BJ (cell line): Measurements from ENCODE around the gene TNFSF13B. TPM values are rescaled to one million over a fixed set of nuclear protein-coding genes. Genes with fewer than 3 reads are reported as not detected.

Experiments
- CTCF ChIA-PET: fragments of 350-600 bp; formaldehyde crosslinking; extraction: SDS; loops from one replicate; lab custom pipeline; 2021; ENCODE audit warnings: antibody characterized with exemption, inconsistent platforms; lab: Yijun Ruan, JAX
- POLR2A ChIA-PET: fragments of 300-600 bp; sonication (Branson Sonifier 250); formaldehyde crosslinking; extraction: SDS; loops from one replicate; lab custom pipeline; 2021; ENCODE audit warnings: antibody characterized with exemption; lab: Charles Lee
- DNase-seq: peaks from one replicate; pipeline ENCODE4 v3.0.0-alpha.2; 2011; ENCODE audit warnings: low read depth
- H3K27me3 ChIP-seq: 2 replicates; pipeline ENCODE4 v1.6.0; 2011; ENCODE audit warnings: low read length; ENCODE audit not compliant: control insufficient read depth, insufficient read depth
- H3K36me3 ChIP-seq: 2 replicates; pipeline ENCODE4 v1.5.1; 2011; ENCODE audit warnings: low read length; ENCODE audit not compliant: control insufficient read depth, insufficient read depth
- H3K4me3 ChIP-seq: 2 replicates; pipeline ENCODE4 v1.5.1; 2011; ENCODE audit warnings: low read depth, mild to moderate bottlenecking, control low read depth, low read length
- polyA plus RNA-seq: library from polyadenylated mRNA; depleted of rRNA; stranded (reverse); fragments of >200 nt; gene quantifications from 2 replicates; pipeline ENCODE4 v1.2.3, GENCODE V29; 2011
- TF ChIP-seq, protein P1 (sequence below): IDR thresholded peaks from 2 replicates; pipeline ENCODE4 v1.5.1; 2011; ENCODE audit warnings: low read depth, mild to moderate bottlenecking, control low read depth, inconsistent platforms, low read length, moderate library complexity; ENCODE audit not compliant: insufficient read depth

The TNFSF13B gene
- polyA plus RNA-seq, 1 experiment, result 0.26 TPM

DNA sequence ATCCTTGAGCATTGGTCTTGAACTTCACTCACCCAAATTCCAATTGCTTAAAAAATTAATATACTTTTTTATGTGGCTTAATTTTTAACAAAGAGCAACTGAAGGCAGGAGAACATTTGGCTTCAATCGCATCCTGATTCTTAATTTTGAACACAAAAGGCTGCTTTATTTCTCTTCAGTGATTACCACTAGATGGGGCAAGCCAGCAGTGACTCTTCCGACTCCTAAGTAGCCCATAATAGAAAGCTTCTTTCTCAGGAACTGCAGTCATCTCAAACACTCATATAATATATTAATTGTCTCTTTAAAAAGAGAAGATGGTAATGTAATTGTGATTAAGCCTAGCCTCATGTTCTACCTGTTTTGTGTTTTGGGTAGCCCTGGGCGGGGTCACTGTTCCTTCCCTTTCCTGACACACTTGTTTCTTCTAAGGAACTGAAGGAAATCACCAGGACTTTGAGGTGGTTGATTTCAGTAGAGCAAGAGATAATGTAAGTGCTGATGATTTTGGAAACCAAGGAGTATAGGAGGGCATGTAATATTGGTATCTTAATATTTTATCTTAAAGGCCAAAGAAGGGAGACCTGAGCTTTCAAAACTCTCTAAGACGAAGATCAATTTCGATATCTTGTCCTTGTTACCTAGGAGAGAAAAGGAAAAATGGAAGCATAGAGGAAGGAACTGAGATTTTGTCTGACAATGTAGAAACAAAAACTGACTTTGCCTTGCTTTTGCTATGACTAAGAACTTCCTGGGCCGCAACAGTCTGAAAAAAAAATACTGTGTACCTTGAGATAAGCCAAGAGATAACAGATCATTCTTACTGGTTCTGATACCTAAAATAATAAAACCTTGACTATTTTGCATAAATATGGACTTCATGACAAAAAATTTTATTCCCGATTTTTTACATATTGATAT, 73.1 kb downstream of the TNFSF13B start:
- POLR2A ChIA-PET, result no interaction called here
- Histone ChIP-seq H3K27me3 (no peaks in the 10 kb centered on the region), H3K36me3 (no peaks in the 10 kb centered on the region), H3K4me3 (no peak overlapping the region)
- DNase-seq, result no peak
- CTCF ChIA-PET, result interaction anchor here (1.2 to 3.4 kb wide), 5 partner anchors 10 to 562 kb away, joined by 3 to 31 read pairs (median 4); no protein-coding TSS in a partner anchor
- TF ChIP-seq, protein P1, sequence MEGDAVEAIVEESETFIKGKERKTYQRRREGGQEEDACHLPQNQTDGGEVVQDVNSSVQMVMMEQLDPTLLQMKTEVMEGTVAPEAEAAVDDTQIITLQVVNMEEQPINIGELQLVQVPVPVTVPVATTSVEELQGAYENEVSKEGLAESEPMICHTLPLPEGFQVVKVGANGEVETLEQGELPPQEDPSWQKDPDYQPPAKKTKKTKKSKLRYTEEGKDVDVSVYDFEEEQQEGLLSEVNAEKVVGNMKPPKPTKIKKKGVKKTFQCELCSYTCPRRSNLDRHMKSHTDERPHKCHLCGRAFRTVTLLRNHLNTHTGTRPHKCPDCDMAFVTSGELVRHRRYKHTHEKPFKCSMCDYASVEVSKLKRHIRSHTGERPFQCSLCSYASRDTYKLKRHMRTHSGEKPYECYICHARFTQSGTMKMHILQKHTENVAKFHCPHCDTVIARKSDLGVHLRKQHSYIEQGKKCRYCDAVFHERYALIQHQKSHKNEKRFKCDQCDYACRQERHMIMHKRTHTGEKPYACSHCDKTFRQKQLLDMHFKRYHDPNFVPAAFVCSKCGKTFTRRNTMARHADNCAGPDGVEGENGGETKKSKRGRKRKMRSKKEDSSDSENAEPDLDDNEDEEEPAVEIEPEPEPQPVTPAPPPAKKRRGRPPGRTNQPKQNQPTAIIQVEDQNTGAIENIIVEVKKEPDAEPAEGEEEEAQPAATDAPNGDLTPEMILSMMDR, result peak; percentile 56

- POLR2A ChIA-PET, result no interaction called here
- H3K4me3 ChIP-seq, result no peak overlapping the region
- CTCF ChIA-PET, result interaction anchor here (0.7 kb wide), 1 partner anchor 550 kb away, joined by 3 read pairs; no protein-coding TSS in a partner anchor
Measured at GRCh38 chr13:108345016-108345415, 75.5 kb downstream of the TNFSF13B start.

GRCh38 chr13:108346376-108346775, 76.9 kb downstream of the TNFSF13B start:
- TF ChIP-seq, protein P1, result no peak
- no peak for DNase-seq
- ChIA-PET POLR2A (no interaction called here), CTCF (no interaction called here)
- Histone ChIP-seq H3K27me3 (no peaks in the 10 kb centered on the region), H3K4me3 (no peak overlapping the region), H3K36me3 (no peaks in the 10 kb centered on the region)

More at GRCh38 chr13:108345016-108345415, 75.5 kb downstream of the TNFSF13B start:
- no peaks in the 10 kb centered on the region for H3K36me3 ChIP-seq
- H3K27me3 ChIP-seq, result no peaks in the 10 kb centered on the region
- no peak for DNase-seq
- TF ChIP-seq, protein P1, result no peak

GRCh38 chr13:108349269-108349668, 79.8 kb downstream of the TNFSF13B start:
- CTCF ChIA-PET, result no interaction called here
- TF ChIP-seq, protein P1, result no peak
- Histone ChIP-seq H3K36me3 (no peaks in the 10 kb centered on the region), H3K4me3 (no peak overlapping the region), H3K27me3 (no peaks in the 10 kb centered on the region)
- no peak for DNase-seq
- POLR2A ChIA-PET, result no interaction called here

- Histone ChIP-seq H3K4me3 (no peak overlapping the region), H3K27me3 (no peaks in the 10 kb centered on the region), H3K36me3 (no peaks in the 10 kb centered on the region)
- TF ChIP-seq, protein P1, result no peak
- ChIA-PET CTCF (interaction anchor here (0.9 kb wide), 2 partner anchors 11 to 544 kb away, joined by 3 to 5 read pairs; no protein-coding TSS in a partner anchor), POLR2A (no interaction called here)
- no peak for DNase-seq
Measured at GRCh38 chr13:108350579-108350978, 81.1 kb downstream of the TNFSF13B start.
